ENCODE results near the gene GAR1. TPM values are rescaled to one million over a fixed set of nuclear protein-coding genes. Genes with fewer than 3 reads are reported as not detected.
"Not testable (repeated sequence)": the region's sequence is repeated elsewhere in the genome, so short reads cannot be mapped to it uniquely, and the experiment has no call there.

Gene GAR1
- polyA plus RNA-seq, 1 donor from 2014 or later = 19.2 TPM

DNA sequence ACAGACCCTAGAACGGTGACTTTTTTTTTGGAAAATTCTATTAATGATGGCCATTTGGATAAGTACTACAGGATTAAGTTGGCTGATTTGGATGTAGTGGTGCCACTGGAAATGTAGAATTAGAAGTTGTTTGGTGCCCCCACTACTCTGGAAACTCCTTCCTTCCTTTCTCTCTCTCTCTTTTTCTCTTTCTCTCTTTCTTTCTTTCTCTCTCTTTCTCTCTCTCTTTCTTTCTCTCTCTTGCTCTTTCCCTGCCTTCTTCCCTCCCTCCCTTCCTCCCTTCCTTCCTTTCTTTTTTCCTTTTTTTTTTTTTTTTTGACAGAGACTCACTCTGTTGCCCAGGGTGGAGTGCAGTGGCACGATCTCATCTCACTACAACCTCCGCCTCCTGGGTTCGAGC lies 2.7 kb downstream of the GAR1 start:
- Mint-ChIP-seq H3K4me3 (peak overlapping the region in 1 of 4 donors; percentile 52), H3K27ac (no peak overlapping the region), H3K27me3 (no peaks in the 10 kb centered on the region), H3K36me3 (peaks cover 3% of the 10 kb centered on the region), H3K9me3 (no peaks in the 10 kb centered on the region), H3K4me1 (peaks cover 19 to 26% (median 24%) of the 10 kb centered on the region in 3 donors)

DNA sequence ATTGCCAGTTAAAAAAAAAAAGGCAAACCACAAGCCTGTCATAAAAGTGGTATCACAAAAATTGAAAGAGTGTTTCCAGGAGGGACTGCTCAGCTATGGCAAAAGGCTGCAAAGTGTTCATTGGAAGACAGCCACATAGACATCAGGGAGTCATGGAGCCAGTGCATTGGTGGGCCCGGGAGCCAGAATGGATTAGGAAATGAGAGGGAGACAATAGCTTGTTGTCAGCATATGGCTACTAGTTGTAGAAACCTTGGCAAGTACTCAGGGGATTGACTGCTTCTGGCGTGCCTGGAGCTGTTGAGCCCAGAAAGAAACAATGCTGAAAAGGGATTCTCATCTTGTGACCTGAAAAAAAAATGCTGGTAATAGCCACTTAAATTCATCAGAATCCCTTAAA lies 5.0 kb downstream of the GAR1 start:
- Mint-ChIP-seq H3K36me3 (peaks cover 3% of the 10 kb centered on the region), H3K4me1 (peaks cover 13 to 21% (median 20%) of the 10 kb centered on the region in 3 donors), H3K4me3 (peak overlapping the region in 1 of 4 donors; percentile 30), H3K27me3 (no peaks in the 10 kb centered on the region), H3K9me3 (no peaks in the 10 kb centered on the region), H3K27ac (no peak overlapping the region)

GRCh38 chr4:109821185-109821584 lies 5.6 kb downstream of the GAR1 start:
- no peaks in the 10 kb centered on the region for H3K9me3 Mint-ChIP-seq

GRCh38 chr4:109826719-109827118 lies 11.2 kb downstream of the GAR1 start:
- Mint-ChIP-seq H3K9me3 (no peaks in the 10 kb centered on the region), H3K36me3 (peaks cover 1% of the 10 kb centered on the region), H3K27me3 (no peaks in the 10 kb centered on the region), H3K27ac (no peak overlapping the region), H3K4me1 (no peaks in the 10 kb centered on the region), H3K4me3 (no peak overlapping the region)

More at GRCh38 chr4:109821185-109821584, 5.6 kb downstream of the GAR1 start:
- H3K4me3 Mint-ChIP-seq = peak overlapping the region in 1 of 4 donors; percentile 30
- H3K4me1 Mint-ChIP-seq = peaks cover 8 to 15% (median 14%) of the 10 kb centered on the region in 3 donors
- peaks cover 3% of the 10 kb centered on the region for H3K36me3 Mint-ChIP-seq
- H3K27ac Mint-ChIP-seq = peak overlapping the region in 1 of 3 donors; percentile 40
- no peaks in the 10 kb centered on the region for H3K27me3 Mint-ChIP-seq

DNA sequence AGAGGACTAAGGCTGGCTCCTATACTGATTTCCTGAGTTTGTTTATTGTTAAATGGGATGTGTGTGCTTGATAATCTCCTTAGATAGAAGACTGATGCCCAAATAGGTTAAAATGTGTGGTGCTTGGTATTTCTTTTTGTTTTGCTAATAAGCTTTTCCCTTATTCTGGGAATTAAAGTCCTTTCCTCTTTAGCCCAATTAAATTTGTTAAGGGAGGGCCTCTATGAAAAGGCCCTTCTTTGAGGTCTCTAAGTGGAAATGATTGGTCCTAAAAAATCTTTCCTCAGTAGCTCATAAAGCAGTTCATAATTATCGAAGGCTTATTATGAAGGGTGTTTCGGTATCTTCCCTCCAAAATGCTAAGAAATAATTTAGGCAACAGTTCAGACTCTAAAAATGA lies 12.1 kb downstream of the GAR1 start, which contains the start of gene RRH:
Gene RRH (plus strand): TSS at position 301 of the 400 bp plus-strand sequence. CDS start 56 bp downstream, at position 357.
- H3K27ac Mint-ChIP-seq = no peak within 1 kb of the TSS
- H3K9me3 Mint-ChIP-seq = no peaks in the 10 kb centered on the region
- no peaks in the 10 kb centered on the region for H3K4me1 Mint-ChIP-seq
- no peak within 1 kb of the TSS for H3K4me3 Mint-ChIP-seq
- H3K36me3 Mint-ChIP-seq = no peaks in the 10 kb centered on the region
- H3K27me3 Mint-ChIP-seq = no peaks in the 10 kb centered on the region

DNA sequence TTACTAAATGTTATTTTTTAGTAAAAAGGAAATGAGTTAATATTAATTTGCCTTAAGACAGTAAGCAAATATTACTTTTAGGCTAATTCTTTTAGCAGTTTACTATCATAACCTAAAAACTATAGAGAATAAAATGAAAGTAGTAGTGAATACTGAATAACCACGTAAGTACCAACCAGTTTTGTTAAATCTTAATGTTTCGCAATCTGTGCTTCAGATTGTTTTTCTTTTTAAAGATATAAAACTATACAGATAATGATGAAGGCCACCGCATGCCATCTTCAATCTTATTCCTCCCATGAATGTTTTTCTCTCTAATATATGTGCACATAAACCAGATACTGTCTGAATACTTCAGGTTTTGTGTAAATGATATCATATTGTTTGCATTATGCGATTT lies 18.2 kb downstream of the GAR1 start:
- Mint-ChIP-seq H3K4me1 (no peaks in the 10 kb centered on the region), H3K27me3 (no peaks in the 10 kb centered on the region), H3K4me3 (no peak overlapping the region), H3K27ac (no peak overlapping the region), H3K36me3 (peaks cover 5% of the 10 kb centered on the region), H3K9me3 (no peaks in the 10 kb centered on the region)

DNA sequence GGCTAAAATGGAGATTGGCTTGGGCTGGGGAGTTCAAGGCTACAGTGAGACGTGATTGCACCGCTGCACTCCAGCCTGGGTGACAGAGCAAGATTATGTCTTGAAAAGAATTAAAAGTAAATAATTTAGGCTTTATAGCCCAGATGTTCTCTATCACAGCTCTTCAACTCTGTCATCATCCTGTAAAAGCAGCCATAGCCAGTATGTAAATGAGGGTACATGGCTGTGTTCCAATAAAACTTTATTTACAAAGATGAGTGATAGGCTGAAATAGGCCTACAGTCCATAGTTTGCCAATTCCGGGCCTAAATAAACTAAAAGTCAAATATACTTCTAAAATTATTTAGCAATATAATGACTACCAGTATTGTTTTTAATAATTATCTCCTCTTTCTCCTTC lies 21.4 kb downstream of the GAR1 start:
- no peak overlapping the region for H3K27ac Mint-ChIP-seq
- H3K36me3 Mint-ChIP-seq = peaks cover 5% of the 10 kb centered on the region
- H3K4me3 Mint-ChIP-seq = no peak overlapping the region
- no peaks in the 10 kb centered on the region for H3K4me1 Mint-ChIP-seq
- H3K27me3 Mint-ChIP-seq = no peaks in the 10 kb centered on the region
- peaks cover 0 to 6% (median 0%) of the 10 kb centered on the region in 3 donors for H3K9me3 Mint-ChIP-seq

DNA sequence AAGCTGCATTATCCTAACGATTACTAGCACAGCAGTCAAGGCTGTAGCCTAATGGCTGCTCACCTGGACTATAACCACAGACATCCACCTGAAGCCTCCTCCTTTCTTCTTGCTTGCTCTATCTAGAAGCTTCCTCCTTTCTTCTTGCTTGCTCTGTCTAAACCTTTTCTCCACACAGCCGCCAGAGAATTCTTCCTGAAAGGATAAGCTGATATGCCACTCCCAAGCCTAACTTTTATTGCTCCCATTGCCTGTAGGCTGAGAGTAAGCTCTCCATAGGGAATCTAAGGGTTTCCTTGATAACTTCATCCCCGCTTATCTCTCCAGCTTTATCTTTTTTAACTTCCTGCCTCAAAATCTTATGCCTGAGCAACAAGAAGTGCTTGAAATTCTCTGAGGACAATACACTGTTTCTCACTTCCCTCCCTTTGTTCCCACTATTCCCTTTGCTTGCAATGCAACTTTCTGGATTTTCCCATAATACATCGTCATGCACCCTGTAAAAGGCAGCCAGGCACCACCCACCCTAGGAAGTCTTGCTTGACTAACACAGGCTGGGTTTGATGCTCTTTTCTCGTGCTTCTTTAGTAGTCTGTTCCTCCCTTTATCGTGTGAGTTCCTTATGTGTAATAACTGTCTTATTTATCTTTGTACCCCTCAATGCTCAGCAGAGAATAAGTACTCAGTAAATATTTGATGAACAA lies 31.0 kb downstream of the GAR1 start:
- no peak overlapping the region for H3K27ac Mint-ChIP-seq
- no peak overlapping the region for H3K4me3 Mint-ChIP-seq
- no peaks in the 10 kb centered on the region for H3K36me3 Mint-ChIP-seq

GRCh38 chr4:109847896-109848442 lies 32.4 kb downstream of the GAR1 start, which contains the start of gene LRIT3:
Gene LRIT3, plus strand, starts transcription at chr4:109848107. Its CDS starts 95 bp downstream, at chr4:109848202.
- H3K27me3 Mint-ChIP-seq = peaks cover 2% of the 10 kb centered on the region
- no peaks in the 10 kb centered on the region for H3K36me3 Mint-ChIP-seq
- H3K9me3 Mint-ChIP-seq = no peaks in the 10 kb centered on the region
- no peak within 1 kb of the TSS for H3K4me3 Mint-ChIP-seq
- H3K27ac Mint-ChIP-seq = peak within 1 kb of the TSS in 1 of 3 donors; percentile 15
- no peaks in the 10 kb centered on the region for H3K4me1 Mint-ChIP-seq

More for the DNA sequence above, 31.0 kb downstream of the GAR1 start:
- Mint-ChIP-seq H3K27me3 (no peaks in the 10 kb centered on the region), H3K4me1 (no peaks in the 10 kb centered on the region), H3K9me3 (no peaks in the 10 kb centered on the region)

DNA sequence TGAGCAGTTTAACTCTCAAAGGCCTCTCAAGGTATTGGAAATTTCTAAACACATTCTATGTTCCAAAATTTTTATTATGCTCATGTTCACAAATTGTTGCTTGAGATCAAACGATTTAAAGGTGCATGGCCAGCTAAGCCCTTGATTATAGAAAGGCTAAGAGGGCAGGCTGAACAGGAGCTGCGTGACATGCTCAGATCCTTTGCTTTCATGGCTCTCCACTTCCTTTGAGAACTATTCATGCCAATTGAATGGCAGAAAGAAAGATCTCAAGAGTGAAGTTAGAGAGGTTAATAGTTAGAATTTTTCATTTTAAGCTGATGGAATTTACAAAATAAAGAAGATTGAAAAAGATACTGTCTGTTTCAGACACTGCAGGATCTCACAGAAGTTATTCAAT lies 32.9 kb downstream of the GAR1 start:
- no peaks in the 10 kb centered on the region for H3K36me3 Mint-ChIP-seq
- H3K4me3 Mint-ChIP-seq = no peak overlapping the region
- H3K4me1 Mint-ChIP-seq = no peaks in the 10 kb centered on the region
- no peak overlapping the region for H3K27ac Mint-ChIP-seq
- H3K27me3 Mint-ChIP-seq = peaks cover 2% of the 10 kb centered on the region
- no peaks in the 10 kb centered on the region for H3K9me3 Mint-ChIP-seq

DNA sequence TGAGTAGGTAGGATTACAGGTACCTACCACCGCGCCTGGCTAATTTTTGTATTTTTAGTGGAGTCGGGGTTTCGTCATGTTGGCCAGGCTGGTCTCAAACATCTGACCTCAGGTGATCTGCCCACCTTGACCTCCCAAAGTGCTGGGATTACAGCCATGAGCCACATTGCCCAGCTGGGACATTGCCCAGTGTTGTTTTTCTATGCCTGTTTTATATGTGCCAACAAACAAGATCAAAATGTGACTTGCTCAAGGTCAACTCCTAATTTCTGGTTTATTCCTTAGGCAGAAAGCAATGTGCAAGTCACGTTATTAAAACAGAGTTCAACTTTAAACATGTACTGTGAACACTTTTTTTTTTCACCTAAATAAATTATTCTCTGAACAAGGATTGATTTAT lies 35.0 kb downstream of the GAR1 start:
- Mint-ChIP-seq H3K27me3 (peaks cover 2% of the 10 kb centered on the region), H3K4me1 (no peaks in the 10 kb centered on the region), H3K9me3 (no peaks in the 10 kb centered on the region), H3K4me3 (no peak overlapping the region), H3K36me3 (no peaks in the 10 kb centered on the region), H3K27ac (no peak overlapping the region)

DNA sequence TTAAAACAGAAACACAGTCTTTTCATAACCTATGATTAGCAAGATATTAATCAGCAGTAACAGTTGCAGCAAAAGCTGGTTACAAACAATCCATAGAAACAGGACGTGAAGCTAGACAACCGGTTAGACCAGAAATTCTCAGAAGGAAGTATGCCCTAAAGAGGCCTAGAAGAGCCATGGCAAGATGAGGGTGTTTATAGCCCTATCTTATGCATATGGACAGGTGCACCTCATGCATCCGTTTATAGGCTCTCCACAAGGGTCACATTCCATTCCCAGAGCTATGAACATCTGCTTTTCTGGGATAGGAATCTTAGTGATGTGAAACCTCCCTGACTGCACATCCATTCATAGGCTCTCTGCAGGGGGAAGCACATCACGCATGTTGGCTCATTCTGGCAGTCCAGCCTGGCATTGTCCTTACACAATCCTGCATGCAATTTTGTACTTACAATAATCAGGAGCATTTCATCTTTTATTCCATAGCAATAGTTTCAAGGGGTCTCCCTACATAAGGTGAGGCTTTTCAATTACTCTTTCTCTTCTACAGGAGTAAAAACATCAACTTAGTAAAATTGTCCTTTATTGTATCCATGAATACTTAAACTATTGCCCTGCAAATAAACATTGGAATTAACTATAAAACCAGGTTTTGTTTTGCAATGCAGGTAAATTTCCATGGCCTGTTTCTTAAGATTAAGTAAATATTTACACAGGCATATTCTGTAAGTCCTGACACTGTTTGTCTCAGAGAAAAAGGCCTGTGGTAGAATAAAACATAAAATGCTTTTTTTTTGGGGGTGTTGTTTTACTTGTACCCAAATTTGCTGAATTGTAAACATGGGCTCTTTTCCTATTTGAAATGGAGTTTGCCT lies 44.1 kb downstream of the GAR1 start:
- not testable (repeated sequence) for H3K27ac Mint-ChIP-seq, H3K36me3 Mint-ChIP-seq, H3K4me1 Mint-ChIP-seq, H3K27me3 Mint-ChIP-seq
- Mint-ChIP-seq H3K4me3 (peak overlapping the region in 1 of 4 donors; percentile 7), H3K9me3 (peaks cover 7 to 18% (median 14%) of the 10 kb centered on the region in 3 donors)

DNA sequence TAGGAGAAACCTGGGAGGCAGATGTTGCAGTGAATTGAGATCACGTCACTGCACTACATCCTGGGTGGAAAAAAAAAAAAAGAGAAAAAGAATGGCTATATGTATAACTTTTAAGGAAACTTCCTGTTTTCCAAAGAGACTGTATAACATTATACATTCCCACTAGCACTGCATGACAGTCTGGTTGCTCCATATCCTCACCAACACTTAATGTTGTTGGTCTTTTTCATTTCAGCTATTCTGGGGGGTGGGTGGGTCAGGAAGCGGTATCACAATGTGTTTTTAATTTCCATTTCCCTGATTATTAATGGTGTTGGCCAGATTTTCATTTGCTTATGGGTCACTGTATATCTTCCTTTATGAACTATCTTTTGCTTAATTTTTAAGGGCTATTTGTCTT lies 45.7 kb downstream of the GAR1 start:
- Mint-ChIP-seq H3K4me3 (no peak overlapping the region), H3K27me3 (no peaks in the 10 kb centered on the region), H3K9me3 (peaks cover 7 to 18% (median 13%) of the 10 kb centered on the region in 3 donors), H3K4me1 (no peaks in the 10 kb centered on the region), H3K36me3 (no peaks in the 10 kb centered on the region), H3K27ac (no peak overlapping the region)

GRCh38 chr4:109861916-109862511 lies 46.5 kb downstream of the GAR1 start:
- no peak overlapping the region for H3K27ac Mint-ChIP-seq
- no peaks in the 10 kb centered on the region for H3K27me3 Mint-ChIP-seq
- H3K9me3 Mint-ChIP-seq = peaks cover 7 to 18% (median 13%) of the 10 kb centered on the region in 3 donors
- H3K4me1 Mint-ChIP-seq = no peaks in the 10 kb centered on the region
- H3K36me3 Mint-ChIP-seq = no peaks in the 10 kb centered on the region
- H3K4me3 Mint-ChIP-seq = no peak overlapping the region

GRCh38 chr4:109864134-109864533 lies 48.6 kb downstream of the GAR1 start:
- H3K9me3 Mint-ChIP-seq = peaks cover 4 to 13% (median 10%) of the 10 kb centered on the region in 3 donors
- no peak overlapping the region for H3K27ac Mint-ChIP-seq
- H3K36me3 Mint-ChIP-seq = peaks cover 2% of the 10 kb centered on the region
- no peaks in the 10 kb centered on the region for H3K4me1 Mint-ChIP-seq
- no peaks in the 10 kb centered on the region for H3K27me3 Mint-ChIP-seq
- no peak overlapping the region for H3K4me3 Mint-ChIP-seq
